DND-41 (cell line): ENCODE results near the gene CASP9.
"Not testable (repeated sequence)": the region's sequence is repeated elsewhere in the genome, so short reads cannot be mapped to it uniquely, and the experiment has no call there.

Experiments used
- CTCF ChIP-seq: IDR thresholded peaks from 2 replicates; pipeline ENCODE4 v1.5.1; 2012; ENCODE audit warnings: borderline replicate concordance, low read length, moderate library complexity, mild to moderate bottlenecking; ENCODE audit not compliant: poor library complexity, severe bottlenecking; ENCODE audit errors: extremely low read depth
- EZH2 ChIP-seq: IDR thresholded peaks from 3 replicates; pipeline ENCODE4 v1.6.1; 2012; ENCODE audit warnings: borderline replicate concordance, low read depth, mild to moderate bottlenecking, moderate library complexity, low read length, inconsistent platforms; ENCODE audit not compliant: severe bottlenecking

GRCh38 chr1:15466955-15467625 lies 56.9 kb downstream of the CASP9 start:
- not testable (repeated sequence) for TF ChIP-seq EZH2, CTCF
